ENCODE data around the gene KCP.

Gene KCP

GRCh38 chr7:128844777-128845311 lies 65.7 kb downstream of the KCP start:
- Histone ChIP-seq H3K36me3 (ENCODE audit: control insufficient read depth, insufficient read depth, low read length) (peaks cover 6% of the 10 kb centered on the region), H3K27me3 (ENCODE audit: control insufficient read depth, insufficient read depth, low read length, poor library complexity, severe bottlenecking) (no peaks in the 10 kb centered on the region), H3K4me1 (ENCODE audit: control insufficient read depth, insufficient read depth, low read length) (no peaks in the 10 kb centered on the region), H3K9me3 (ENCODE audit: control insufficient read depth, low read length) (no peaks in the 10 kb centered on the region), H3K4me3 (ENCODE audit: insufficient read depth, low read depth, low read length) (no peak overlapping the region), H3K27ac (ENCODE audit: insufficient read depth, low read depth, low read length, poor library complexity, severe bottlenecking) (no peak overlapping the region)
- WGBS, 2 experiments = 95 to 97% methylated on average over 25 of the region's 25 CpGs

GRCh38 chr7:128843938-128844621 lies 66.4 kb downstream of the KCP start:
- 96% methylated on average over 17 of the region's 17 CpGs for WGBS, 2 experiments
- H3K36me3 ChIP-seq (ENCODE audit: control insufficient read depth, insufficient read depth, low read length) = peaks cover 6% of the 10 kb centered on the region

DNA sequence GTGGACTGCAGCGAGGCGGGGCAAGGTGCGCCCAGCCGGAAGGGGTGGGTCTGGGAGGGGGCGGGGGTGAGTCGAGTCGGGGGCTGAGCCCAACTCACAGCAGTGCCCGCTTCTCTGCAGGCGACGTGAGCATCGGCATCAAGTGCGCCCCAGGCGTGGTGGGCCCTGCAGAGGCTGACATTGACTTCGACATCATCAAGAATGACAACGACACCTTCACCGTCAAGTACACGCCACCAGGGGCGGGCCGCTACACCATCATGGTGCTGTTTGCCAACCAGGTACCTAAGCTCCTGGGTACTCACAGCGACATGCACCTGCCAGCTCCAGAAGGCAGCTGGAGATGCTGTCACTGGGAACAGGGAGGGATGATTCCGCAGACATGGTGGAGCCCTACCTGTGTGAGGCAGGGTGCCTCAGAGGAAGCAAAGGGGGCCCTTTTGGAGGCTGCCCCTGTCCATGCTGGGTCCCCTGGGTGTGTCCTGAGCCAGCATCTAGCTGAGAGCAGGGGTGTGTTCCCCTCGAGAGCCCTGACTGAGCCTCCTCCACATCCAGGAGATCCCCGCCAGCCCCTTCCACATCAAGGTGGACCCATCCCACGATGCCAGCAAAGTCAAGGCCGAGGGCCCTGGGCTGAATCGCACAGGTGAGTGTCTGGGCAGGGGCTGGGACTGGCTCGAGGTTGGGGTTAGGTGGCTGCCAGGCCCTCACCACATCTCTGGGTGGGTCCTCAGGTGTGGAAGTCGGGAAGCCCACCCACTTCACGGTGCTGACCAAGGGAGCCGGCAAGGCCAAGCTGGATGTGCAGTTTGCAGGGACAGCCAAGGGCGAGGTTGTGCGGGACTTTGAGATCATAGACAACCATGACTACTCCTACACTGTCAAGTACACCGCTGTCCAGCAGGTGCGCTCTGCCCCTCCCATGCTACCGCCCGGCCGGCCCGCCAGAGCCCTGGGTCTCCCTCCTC lies 67.6 kb downstream of the KCP start:
- Histone ChIP-seq H3K27me3 (ENCODE audit: control insufficient read depth, insufficient read depth, low read length, poor library complexity, severe bottlenecking) (no peaks in the 10 kb centered on the region), H3K9me3 (ENCODE audit: control insufficient read depth, low read length) (no peaks in the 10 kb centered on the region), H3K4me3 (ENCODE audit: insufficient read depth, low read depth, low read length) (no peak overlapping the region), H3K36me3 (ENCODE audit: control insufficient read depth, insufficient read depth, low read length) (peaks cover 6% of the 10 kb centered on the region), H3K4me1 (ENCODE audit: control insufficient read depth, insufficient read depth, low read length) (no peaks in the 10 kb centered on the region), H3K27ac (ENCODE audit: insufficient read depth, low read depth, low read length, poor library complexity, severe bottlenecking) (no peak overlapping the region)
- WGBS, 2 experiments = 95 to 96% methylated on average over 38 of the region's 38 CpGs

More at GRCh38 chr7:128843938-128844621, 66.4 kb downstream of the KCP start:
- Histone ChIP-seq H3K4me3 (ENCODE audit: insufficient read depth, low read depth, low read length) (no peak overlapping the region), H3K9me3 (ENCODE audit: control insufficient read depth, low read length) (no peaks in the 10 kb centered on the region), H3K27ac (ENCODE audit: insufficient read depth, low read depth, low read length, poor library complexity, severe bottlenecking) (no peak overlapping the region), H3K27me3 (ENCODE audit: control insufficient read depth, insufficient read depth, low read length, poor library complexity, severe bottlenecking) (no peaks in the 10 kb centered on the region), H3K4me1 (ENCODE audit: control insufficient read depth, insufficient read depth, low read length) (no peaks in the 10 kb centered on the region)

- Histone ChIP-seq H3K9me3 (ENCODE audit: control insufficient read depth, low read length) (no peaks in the 10 kb centered on the region), H3K27ac (ENCODE audit: insufficient read depth, low read depth, low read length, poor library complexity, severe bottlenecking) (no peak overlapping the region), H3K36me3 (ENCODE audit: control insufficient read depth, insufficient read depth, low read length) (peaks cover 6% of the 10 kb centered on the region), H3K27me3 (ENCODE audit: control insufficient read depth, insufficient read depth, low read length, poor library complexity, severe bottlenecking) (no peaks in the 10 kb centered on the region), H3K4me3 (ENCODE audit: insufficient read depth, low read depth, low read length) (no peak overlapping the region), H3K4me1 (ENCODE audit: control insufficient read depth, insufficient read depth, low read length) (no peaks in the 10 kb centered on the region)
- WGBS, 2 experiments = 76 to 77% methylated on average over 35 of the region's 35 CpGs
Observed at GRCh38 chr7:128841921-128842673, 68.4 kb downstream of the KCP start.

GRCh38 chr7:128841171-128841690 lies 69.3 kb downstream of the KCP start:
- no peak overlapping the region for H3K27ac ChIP-seq (ENCODE audit: insufficient read depth, low read depth, low read length, poor library complexity, severe bottlenecking)
- no peaks in the 10 kb centered on the region for H3K27me3 ChIP-seq (ENCODE audit: control insufficient read depth, insufficient read depth, low read length, poor library complexity, severe bottlenecking)
- H3K36me3 ChIP-seq (ENCODE audit: control insufficient read depth, insufficient read depth, low read length) = peaks cover 6% of the 10 kb centered on the region
- no peaks in the 10 kb centered on the region for H3K4me1 ChIP-seq (ENCODE audit: control insufficient read depth, insufficient read depth, low read length)
- WGBS, 2 experiments = 93% methylated on average over 17 of the region's 17 CpGs
- no peak overlapping the region for H3K4me3 ChIP-seq (ENCODE audit: insufficient read depth, low read depth, low read length)
- H3K9me3 ChIP-seq (ENCODE audit: control insufficient read depth, low read length) = no peaks in the 10 kb centered on the region

DNA sequence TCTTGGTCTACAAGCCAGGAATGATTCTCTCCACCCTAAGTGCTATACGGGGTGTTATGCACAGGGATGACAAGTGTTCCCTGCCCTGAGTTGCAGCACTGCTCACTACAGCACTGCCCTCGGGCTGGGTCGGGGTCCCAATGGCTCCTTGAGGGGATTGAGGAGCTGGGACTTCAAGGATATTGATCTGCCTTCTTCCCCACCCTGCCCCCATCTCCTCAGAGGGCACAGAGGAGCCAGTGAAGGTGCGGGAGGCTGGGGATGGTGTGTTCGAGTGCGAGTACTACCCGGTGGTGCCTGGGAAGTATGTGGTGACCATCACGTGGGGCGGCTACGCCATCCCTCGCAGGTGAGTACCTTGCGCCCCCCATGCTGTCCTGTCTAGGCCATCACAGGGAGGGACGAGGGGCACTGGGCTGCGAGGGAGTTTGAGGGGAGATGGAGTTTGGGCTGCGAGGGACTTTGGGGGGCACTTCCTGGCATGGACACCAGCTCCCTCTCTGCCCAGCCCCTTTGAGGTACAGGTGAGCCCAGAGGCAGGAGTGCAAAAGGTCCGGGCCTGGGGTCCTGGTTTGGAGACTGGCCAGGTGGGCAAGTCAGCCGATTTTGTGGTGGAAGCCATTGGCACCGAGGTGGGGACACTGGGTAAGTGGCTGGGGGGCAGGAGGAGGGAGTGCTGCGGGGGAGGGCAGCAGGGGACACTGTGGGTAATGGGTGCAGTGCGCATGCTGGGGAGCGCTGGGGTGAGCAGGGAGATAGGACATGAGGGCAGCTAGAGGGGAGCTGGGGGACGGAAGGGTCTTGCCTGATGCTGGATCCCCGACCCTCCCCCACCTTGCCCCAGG lies 70.0 kb downstream of the KCP start:
- H3K9me3 ChIP-seq (ENCODE audit: control insufficient read depth, low read length) = no peaks in the 10 kb centered on the region
- peaks cover 6% of the 10 kb centered on the region for H3K36me3 ChIP-seq (ENCODE audit: control insufficient read depth, insufficient read depth, low read length)
- no peaks in the 10 kb centered on the region for H3K27me3 ChIP-seq (ENCODE audit: control insufficient read depth, insufficient read depth, low read length, poor library complexity, severe bottlenecking)
- 92 to 94% methylated on average over 23 of the region's 23 CpGs for WGBS, 2 experiments
- H3K27ac ChIP-seq (ENCODE audit: insufficient read depth, low read depth, low read length, poor library complexity, severe bottlenecking) = no peak overlapping the region
- H3K4me1 ChIP-seq (ENCODE audit: control insufficient read depth, insufficient read depth, low read length) = no peaks in the 10 kb centered on the region
- no peak overlapping the region for H3K4me3 ChIP-seq (ENCODE audit: insufficient read depth, low read depth, low read length)

DNA sequence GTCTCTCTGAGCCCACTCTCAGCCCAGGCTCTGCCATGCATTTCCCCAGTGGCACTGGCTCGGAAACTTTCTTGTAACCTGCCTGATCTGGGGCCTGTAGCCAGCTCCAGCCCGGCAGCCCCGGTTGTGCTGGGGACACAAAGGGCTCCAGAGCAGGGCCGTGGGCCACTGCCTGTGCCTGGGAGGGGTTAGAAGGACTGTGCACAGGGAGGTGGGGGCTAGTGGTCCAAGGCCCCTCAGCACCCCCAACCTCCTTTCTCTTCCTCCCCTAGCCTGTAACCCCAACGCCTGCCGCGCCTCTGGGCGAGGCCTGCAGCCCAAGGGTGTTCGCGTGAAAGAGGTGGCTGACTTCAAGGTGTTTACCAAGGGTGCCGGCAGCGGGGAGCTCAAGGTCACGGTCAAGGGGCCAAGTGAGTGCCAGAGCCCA lies 70.7 kb downstream of the KCP start:
- no peak overlapping the region for H3K27ac ChIP-seq (ENCODE audit: insufficient read depth, low read depth, low read length, poor library complexity, severe bottlenecking)
- WGBS, 2 experiments = 94 to 96% methylated on average over 13 of the region's 13 CpGs
- no peaks in the 10 kb centered on the region for H3K9me3 ChIP-seq (ENCODE audit: control insufficient read depth, low read length)
- H3K27me3 ChIP-seq (ENCODE audit: control insufficient read depth, insufficient read depth, low read length, poor library complexity, severe bottlenecking) = no peaks in the 10 kb centered on the region
- no peaks in the 10 kb centered on the region for H3K4me1 ChIP-seq (ENCODE audit: control insufficient read depth, insufficient read depth, low read length)
- peaks cover 6% of the 10 kb centered on the region for H3K36me3 ChIP-seq (ENCODE audit: control insufficient read depth, insufficient read depth, low read length)
- H3K4me3 ChIP-seq (ENCODE audit: insufficient read depth, low read depth, low read length) = no peak overlapping the region

GRCh38 chr7:128838981-128839731 lies 71.4 kb downstream of the KCP start:
- Histone ChIP-seq H3K4me3 (ENCODE audit: insufficient read depth, low read depth, low read length) (no peak overlapping the region), H3K4me1 (ENCODE audit: control insufficient read depth, insufficient read depth, low read length) (peaks cover under 1% of the 10 kb centered on the region), H3K27ac (ENCODE audit: insufficient read depth, low read depth, low read length, poor library complexity, severe bottlenecking) (no peak overlapping the region), H3K9me3 (ENCODE audit: control insufficient read depth, low read length) (no peaks in the 10 kb centered on the region), H3K36me3 (ENCODE audit: control insufficient read depth, insufficient read depth, low read length) (peaks cover 6% of the 10 kb centered on the region), H3K27me3 (ENCODE audit: control insufficient read depth, insufficient read depth, low read length, poor library complexity, severe bottlenecking) (no peaks in the 10 kb centered on the region)
- WGBS, 2 experiments = 93% methylated on average over 17 of the region's 17 CpGs

All from ectodermal cell (in vitro differentiated cells).